GM12873 (cell line): ENCODE results near the gene RFTN1.

Experiments used
- TF ChIP-seq, protein P1 (sequence below): IDR thresholded peaks from 2 replicates; pipeline ENCODE4 v1.5.1; 2012; ENCODE audit warnings: low read depth, mild to moderate bottlenecking, moderate library complexity, low read length, control low read depth; ENCODE audit not compliant: insufficient read depth; ENCODE audit errors: missing control alignments

The RFTN1 gene

DNA sequence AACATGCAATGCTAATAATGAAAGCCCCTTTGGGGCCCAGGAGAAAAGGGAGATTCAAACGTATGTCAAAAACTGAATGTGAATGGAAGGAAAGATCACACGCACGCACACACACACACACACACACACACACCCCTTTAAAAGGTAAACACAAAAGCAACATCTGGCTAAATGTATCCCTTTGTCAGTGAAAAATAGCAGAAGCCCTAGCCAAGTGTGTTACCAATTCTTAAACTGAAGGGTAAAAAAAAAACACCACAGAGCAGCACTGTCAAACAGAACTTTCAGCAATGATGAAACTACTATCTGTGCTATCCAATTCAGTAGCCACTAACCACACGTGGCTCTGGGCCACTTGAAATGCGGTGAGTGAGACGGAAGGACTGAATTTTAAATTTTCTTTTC lies 4.9 kb downstream of the RFTN1 start:
- TF ChIP-seq, protein P1, sequence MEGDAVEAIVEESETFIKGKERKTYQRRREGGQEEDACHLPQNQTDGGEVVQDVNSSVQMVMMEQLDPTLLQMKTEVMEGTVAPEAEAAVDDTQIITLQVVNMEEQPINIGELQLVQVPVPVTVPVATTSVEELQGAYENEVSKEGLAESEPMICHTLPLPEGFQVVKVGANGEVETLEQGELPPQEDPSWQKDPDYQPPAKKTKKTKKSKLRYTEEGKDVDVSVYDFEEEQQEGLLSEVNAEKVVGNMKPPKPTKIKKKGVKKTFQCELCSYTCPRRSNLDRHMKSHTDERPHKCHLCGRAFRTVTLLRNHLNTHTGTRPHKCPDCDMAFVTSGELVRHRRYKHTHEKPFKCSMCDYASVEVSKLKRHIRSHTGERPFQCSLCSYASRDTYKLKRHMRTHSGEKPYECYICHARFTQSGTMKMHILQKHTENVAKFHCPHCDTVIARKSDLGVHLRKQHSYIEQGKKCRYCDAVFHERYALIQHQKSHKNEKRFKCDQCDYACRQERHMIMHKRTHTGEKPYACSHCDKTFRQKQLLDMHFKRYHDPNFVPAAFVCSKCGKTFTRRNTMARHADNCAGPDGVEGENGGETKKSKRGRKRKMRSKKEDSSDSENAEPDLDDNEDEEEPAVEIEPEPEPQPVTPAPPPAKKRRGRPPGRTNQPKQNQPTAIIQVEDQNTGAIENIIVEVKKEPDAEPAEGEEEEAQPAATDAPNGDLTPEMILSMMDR, result no peak

DNA sequence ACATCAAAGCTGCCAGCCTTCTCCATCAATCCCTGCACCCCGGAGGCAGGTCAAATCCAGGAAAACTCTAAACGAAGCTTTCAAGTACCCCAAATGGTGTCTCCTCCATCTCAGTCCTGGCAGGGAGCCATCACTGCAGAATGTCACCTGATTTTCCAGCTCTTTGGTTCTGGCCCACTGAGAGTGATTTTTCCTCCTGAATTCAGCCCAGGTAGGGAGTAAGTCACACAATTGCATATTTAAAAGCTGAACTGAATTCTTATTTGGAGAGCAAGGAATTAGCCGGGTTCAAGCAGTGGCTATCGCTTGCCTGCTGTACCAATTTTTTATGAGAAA lies 5.3 kb downstream of the RFTN1 start:
- TF ChIP-seq, protein P1, result no peak

DNA sequence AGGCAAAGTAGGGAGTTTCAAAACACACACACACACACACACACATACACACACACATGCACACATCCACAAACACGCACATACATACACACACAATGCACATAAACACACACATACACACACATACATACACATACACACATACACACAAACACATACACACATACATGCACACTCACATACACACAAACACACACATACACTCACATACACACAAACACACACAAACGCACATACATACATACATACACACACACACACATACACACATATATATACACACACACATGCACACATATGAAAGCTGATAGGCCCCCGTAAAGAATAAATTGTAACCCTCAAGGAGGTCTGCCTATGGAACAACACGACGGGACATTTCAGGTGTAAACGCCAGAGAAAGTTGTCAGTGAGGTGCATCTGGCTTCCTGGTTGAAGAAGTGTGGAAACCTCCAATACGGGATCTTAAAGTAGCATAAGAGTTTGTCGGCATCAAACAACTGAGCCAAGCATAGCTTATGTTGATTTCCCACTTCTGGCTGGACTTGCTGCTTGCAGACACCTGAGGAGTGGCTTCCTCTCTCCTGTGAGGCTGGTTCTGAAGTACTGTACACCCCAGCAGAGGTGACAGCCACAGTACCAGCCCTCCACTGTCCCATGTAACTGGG lies 5.8 kb downstream of the RFTN1 start:
- TF ChIP-seq, protein P1, result no peak

DNA sequence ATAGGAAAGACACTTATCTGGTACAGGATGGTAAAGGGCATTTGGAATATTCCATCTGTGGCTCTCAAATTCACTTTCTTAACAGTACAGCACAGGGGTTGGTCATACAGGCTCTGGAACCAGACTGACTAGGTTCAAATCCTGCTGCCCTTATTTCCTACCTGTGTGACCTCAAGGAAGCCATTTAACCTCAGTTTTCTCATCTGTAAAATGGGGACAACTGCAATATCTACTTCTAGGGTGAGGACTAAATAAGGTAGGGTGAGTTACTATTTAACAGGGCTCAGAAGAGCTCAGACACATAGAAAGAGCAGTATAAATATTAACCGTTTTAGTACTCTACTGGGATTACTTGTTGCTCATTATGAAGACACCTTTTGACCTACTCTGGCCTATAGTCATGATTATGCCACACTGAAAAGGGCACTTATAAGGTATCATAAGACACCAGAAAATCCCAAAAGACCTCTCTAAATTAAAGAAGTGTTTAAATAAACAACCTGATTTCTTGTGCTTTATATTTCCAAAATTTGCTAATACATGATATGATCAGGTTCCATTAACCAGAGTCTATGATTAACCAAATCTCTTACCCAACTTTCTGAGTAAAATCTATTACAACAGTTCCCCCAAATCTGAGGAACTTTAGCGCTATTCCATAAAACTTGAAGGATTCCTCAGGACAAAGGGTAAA lies 6.5 kb downstream of the RFTN1 start:
- TF ChIP-seq, protein P1, result no peak

DNA sequence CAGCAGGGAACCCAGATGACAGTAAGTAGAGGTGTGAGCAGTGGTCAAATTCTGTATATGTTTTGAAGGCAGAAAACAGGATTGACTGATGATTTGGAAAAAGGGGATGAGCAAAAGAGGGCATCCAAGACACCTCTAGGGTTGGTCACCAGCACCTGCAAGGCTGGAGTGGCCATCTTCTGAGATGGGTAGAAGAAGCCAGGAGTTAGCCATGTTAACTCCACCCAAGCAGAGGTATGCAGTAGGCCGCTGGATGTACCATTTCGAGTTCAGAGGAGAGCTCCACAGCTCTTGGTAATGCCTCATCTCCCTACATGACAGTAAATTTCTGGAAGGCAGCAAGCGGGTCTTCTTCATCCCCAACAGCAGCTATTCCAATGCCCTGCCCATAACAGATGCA lies 7.0 kb downstream of the RFTN1 start:
- TF ChIP-seq, protein P1, result no peak

DNA sequence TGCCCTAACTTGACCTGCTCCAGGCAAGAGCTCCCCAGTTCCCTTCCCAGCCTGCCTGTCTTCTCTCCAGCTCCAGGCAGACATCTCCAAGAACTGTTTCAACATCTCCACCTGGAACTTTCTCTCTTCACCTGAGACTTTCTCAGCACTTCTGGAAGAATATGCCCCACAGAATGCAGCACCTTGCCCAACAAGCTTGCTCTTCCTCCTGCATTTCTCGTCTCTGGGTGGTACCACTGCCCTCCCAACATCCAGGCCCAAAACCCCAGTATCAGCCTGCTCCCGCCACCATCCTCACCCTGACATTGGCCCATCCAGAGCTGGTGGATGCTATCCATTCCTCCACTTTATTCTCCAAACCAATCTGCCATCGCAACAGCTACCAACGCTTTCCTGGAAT lies 8.8 kb downstream of the RFTN1 start:
- TF ChIP-seq, protein P1, result no peak

DNA sequence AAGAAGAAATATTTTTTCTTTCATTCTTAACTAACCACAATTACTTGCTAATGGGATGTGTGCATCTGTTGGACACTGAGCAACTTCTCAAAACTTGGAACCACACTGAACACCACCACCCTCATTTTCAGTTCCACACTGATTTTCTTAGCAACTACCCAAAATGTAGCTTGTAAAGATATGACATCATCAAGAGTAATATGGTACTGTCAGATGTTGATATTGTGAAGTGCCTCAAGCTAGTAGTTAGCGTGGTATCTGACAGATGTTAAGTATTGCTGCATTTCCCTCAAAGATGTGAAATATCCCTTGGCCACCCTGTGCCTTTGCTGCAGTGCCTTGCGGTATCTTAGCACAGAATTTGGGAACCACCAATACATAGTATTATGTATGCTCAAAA lies 9.3 kb downstream of the RFTN1 start:
- TF ChIP-seq, protein P1, result no peak
